ENCODE measurements around the gene TNS3.
A peak's percentile ranks its signal among the peaks of the same experiment; 100 is the strongest.

The TNS3 gene

GRCh38 chr7:47619806-47620205, 37.9 kb upstream of the TNS3 start:
- Histone ChIP-seq H3K9me3 (ENCODE audit: control insufficient read depth, insufficient read depth, low read length) (no peaks in the 10 kb centered on the region), H3K79me2 (ENCODE audit: control insufficient read depth, low read length) (peaks cover 7% of the 10 kb centered on the region), H3K27ac (ENCODE audit: low read depth, low read length) (peak overlapping the region; percentile 8; the same call in 1 of the 2 replicates), H4K20me1 (ENCODE audit: control insufficient read depth, insufficient read depth, low read depth, low read length) (no peaks in the 10 kb centered on the region), H3K4me1 (ENCODE audit: control insufficient read depth, low read length) (peaks cover 85% of the 10 kb centered on the region), H3F3A (ENCODE audit: control insufficient read depth, insufficient read depth) (peaks cover 19% of the 10 kb centered on the region), H3K4me3 (ENCODE audit: low read length) (no peak overlapping the region), H3K4me2 (ENCODE audit: low read length) (peak overlapping the region; percentile 88; the same call in 1 of the 2 replicates), H3K27me3 (ENCODE audit: control insufficient read depth, low read length) (no peaks in the 10 kb centered on the region), H3K9me2 (replicated peaks; ENCODE audit: control insufficient read depth, low read length) (no peaks in the 10 kb centered on the region), H3K36me3 (ENCODE audit: control insufficient read depth, low read length) (no peaks in the 10 kb centered on the region; the same call in 1 of the 2 replicates)
- TF ChIP-seq EZH2phosphoT487 (IDR thresholded peaks at IDR 0.05; ENCODE audit: borderline replicate concordance, low read length) (no peak), CTCF (IDR thresholded peaks at IDR 0.05; ENCODE audit: low read depth, low read length, poor library complexity, severe bottlenecking) (no peak)

- no peaks in the 10 kb centered on the region for H3K27me3 ChIP-seq (ENCODE audit: control insufficient read depth, low read length)
- no peaks in the 10 kb centered on the region for H3K9me2 ChIP-seq (replicated peaks; ENCODE audit: control insufficient read depth, low read length)
- H3K4me3 ChIP-seq (ENCODE audit: low read length): no peak overlapping the region
- H3K4me2 ChIP-seq (ENCODE audit: low read length): peak overlapping the region; percentile 29
- no peaks in the 10 kb centered on the region for H4K20me1 ChIP-seq (ENCODE audit: control insufficient read depth, insufficient read depth, low read depth, low read length)
- peak overlapping the region; percentile 4; the same call in 1 of the 2 replicates for H3K27ac ChIP-seq (ENCODE audit: low read depth, low read length)
- H3K9me3 ChIP-seq (ENCODE audit: control insufficient read depth, insufficient read depth, low read length): no peaks in the 10 kb centered on the region
- peaks cover 62% of the 10 kb centered on the region for H3K4me1 ChIP-seq (ENCODE audit: control insufficient read depth, low read length)
- H3K79me2 ChIP-seq (ENCODE audit: control insufficient read depth, low read length): peaks cover 7% of the 10 kb centered on the region
- H3K36me3 ChIP-seq (ENCODE audit: control insufficient read depth, low read length): no peaks in the 10 kb centered on the region; the same call in 1 of the 2 replicates
- H3F3A ChIP-seq (ENCODE audit: control insufficient read depth, insufficient read depth): peaks cover 6% of the 10 kb centered on the region
- TF ChIP-seq EZH2phosphoT487 (IDR thresholded peaks at IDR 0.05; ENCODE audit: borderline replicate concordance, low read length): no peak
- TF ChIP-seq CTCF (IDR thresholded peaks at IDR 0.05; ENCODE audit: low read depth, low read length, poor library complexity, severe bottlenecking): no peak
Observed at GRCh38 chr7:47617131-47617530, 35.2 kb upstream of the TNS3 start.

- TF ChIP-seq CTCF (IDR thresholded peaks at IDR 0.05; ENCODE audit: low read depth, low read length, poor library complexity, severe bottlenecking): no peak
- TF ChIP-seq EZH2phosphoT487 (IDR thresholded peaks at IDR 0.05; ENCODE audit: borderline replicate concordance, low read length): no peak
- Histone ChIP-seq H3K4me3 (ENCODE audit: low read length) (no peak overlapping the region), H3K4me2 (ENCODE audit: low read length) (no peak overlapping the region), H4K20me1 (ENCODE audit: control insufficient read depth, insufficient read depth, low read depth, low read length) (no peaks in the 10 kb centered on the region), H3K9me3 (ENCODE audit: control insufficient read depth, insufficient read depth, low read length) (no peaks in the 10 kb centered on the region), H3K36me3 (ENCODE audit: control insufficient read depth, low read length) (no peaks in the 10 kb centered on the region), H3K27me3 (ENCODE audit: control insufficient read depth, low read length) (no peaks in the 10 kb centered on the region), H3F3A (ENCODE audit: control insufficient read depth, insufficient read depth) (no peaks in the 10 kb centered on the region), H3K9me2 (replicated peaks; ENCODE audit: control insufficient read depth, low read length) (no peaks in the 10 kb centered on the region), H3K4me1 (ENCODE audit: control insufficient read depth, low read length) (peaks cover 35% of the 10 kb centered on the region), H3K79me2 (ENCODE audit: control insufficient read depth, low read length) (no peaks in the 10 kb centered on the region), H3K27ac (ENCODE audit: low read depth, low read length) (no peak overlapping the region)
Observed at GRCh38 chr7:47614450-47614849, 32.5 kb upstream of the TNS3 start.

All from DOHH2 (cell line).